Transverse colon (tissue), 4 donors: ENCODE results near the gene MORC4. TPM values are rescaled to one million over a fixed set of nuclear protein-coding genes. Genes with fewer than 3 reads are reported as not detected.

Source experiments
- DNase-seq: peaks from one replicate; pipeline ENCODE4 v3.0.0-alpha.2; 2019
- H3K27ac ChIP-seq, 4 donors: fragments of 200-600 bp; sonication (generic); 2 replicates each; pipeline ENCODE4 v1.5.1; 2016 to 2018; ENCODE audit warnings: inconsistent platforms in 4 of 4
- H3K27me3 ChIP-seq: fragments of 200-600 bp; sonication (generic); 2 replicates; pipeline ENCODE4 v1.5.1; 2017; ENCODE audit warnings: inconsistent platforms
- H3K36me3 ChIP-seq, 4 donors: fragments of 200-600 bp; sonication (generic); 2 replicates each; pipeline ENCODE4 v1.5.1; 2017 to 2019; ENCODE audit warnings: inconsistent platforms in 4 of 4
- H3K4me1 ChIP-seq, 4 donors: fragments of 200-600 bp; sonication (generic); 2 replicates each; pipeline ENCODE4 v1.5.1; 2017 to 2020; ENCODE audit warnings: inconsistent platforms in 4 of 4
- H3K4me3 ChIP-seq, 4 donors: fragments of 200-600 bp; sonication (generic); 1 replicate in 1 of 4; 2 replicates in 3 of 4; pipeline versions ENCODE4 v1.5.1 to v1.6.1; 2017 to 2019; ENCODE audit warnings: inconsistent platforms in 4 of 4
- H3K9me3 ChIP-seq, 2 donors: fragments of 200-600 bp; sonication (generic); 2 replicates each; pipeline ENCODE4 v1.5.1; 2017 to 2019; ENCODE audit warnings: inconsistent platforms in 2 of 2
- CTCF ChIP-seq, 5 experiments: fragments of 200-600 bp in 3 of 5; fragments of 450-650 bp in 2 of 5; sonication (generic) in 3 of 5; IDR thresholded peaks; 1 replicate in 2 of 5; 2 replicates in 3 of 5; pipeline ENCODE4 v1.5.1; 2016 to 2017; ENCODE audit warnings: antibody characterized with exemption in 5 of 5, inconsistent platforms in 3 of 5, mild to moderate bottlenecking in 2 of 5, moderate library complexity in 1 of 5
- EP300 ChIP-seq: sonication (generic); formaldehyde crosslinking; IDR thresholded peaks from one replicate; pipeline ENCODE4 v1.6.1; 2017; ENCODE audit warnings: antibody characterized with exemption, low read depth
- POLR2A ChIP-seq: fragments of 450-650 bp; IDR thresholded peaks from one replicate; pipeline ENCODE4 v1.6.1; 2016; ENCODE audit warnings: antibody characterized with exemption, mild to moderate bottlenecking, moderate library complexity
- POLR2AphosphoS5 ChIP-seq, 3 donors: sonication (generic); formaldehyde crosslinking; IDR thresholded peaks; one replicate each; pipeline ENCODE4 v1.6.1; 2016; ENCODE audit warnings: antibody characterized with exemption in 3 of 3
- WGBS, 2 donors: methylation state at CpG; one replicate each; pipeline ENCODE4 v1.1.5; 2018; ENCODE audit warnings: low coverage in 1 of 2; 5-methylcytosine and 5-hydroxymethylcytosine counted together
- in situ Hi-C, 4 donors: fragments of 200-750 bp; cut with MboI; loops; one replicate each; pipeline versions ENCODE4 v1.15.0 to v1.15.1; 2017; ENCODE audit warnings: low sequenced_read_pairs in 3 of 4, low pct_ligation_motif_present in 1 of 4, low pct_unique_long_range_greater_than_20kb in 1 of 4
- intact Hi-C: fragments of 100-400 bp; cut with DNase I; formaldehyde crosslinking; loops from one replicate; pipeline ENCODE4 v1.15.1; 2023; ENCODE audit warnings: low total_unique reads
- total RNA-seq, 4 donors: library from RNA; depleted of rRNA; stranded (reverse); fragments of >200 nt; gene quantifications; one replicate each; pipeline ENCODE4 v1.1.0, GENCODE V29; 2016

The MORC4 gene
- total RNA-seq, 4 donors from 2014 or later = 6.3 to 19.1 (median 8.9) TPM

GRCh38 chrX:106959901-106960300 is 40.1 kb downstream of the MORC4 start:
- DNase-seq = no peak

GRCh38 chrX:106957856-106958255 is 42.2 kb downstream of the MORC4 start:
- intact Hi-C loops = no loop called here
- no peak for DNase-seq
- no peaks in the 10 kb centered on the region for H3K36me3 ChIP-seq
- H3K27ac ChIP-seq = no peak overlapping the region
- no peak overlapping the region for H3K4me3 ChIP-seq
- H3K27me3 ChIP-seq = no peaks in the 10 kb centered on the region
- TF ChIP-seq CTCF (IDR thresholded peaks at IDR 0.05) (no peak), POLR2A (no peak), EP300 (no peak), POLR2AphosphoS5 (IDR thresholded peaks at IDR 0.05) (no peak)
- H3K9me3 ChIP-seq = no peaks in the 10 kb centered on the region
- 52 to 86% methylated on average over 1 of the region's 1 CpG for WGBS, 2 donors
- in situ Hi-C loops = no loop called here
- no peaks in the 10 kb centered on the region for H3K4me1 ChIP-seq

More at GRCh38 chrX:106959901-106960300, 40.1 kb downstream of the MORC4 start:
- Histone ChIP-seq H3K4me3 (no peak overlapping the region), H3K4me1 (no peaks in the 10 kb centered on the region), H3K9me3 (no peaks in the 10 kb centered on the region), H3K27ac (no peak overlapping the region), H3K36me3 (no peaks in the 10 kb centered on the region), H3K27me3 (no peaks in the 10 kb centered on the region)
- WGBS, 2 donors = 50% methylated on average over 2 of the region's 2 CpGs; no CpG with 5 or more reads in 1 of the 2 donors
- TF ChIP-seq EP300 (no peak), CTCF (IDR thresholded peaks at IDR 0.05) (peak in 3 of 5 experiments; percentile 3 to 15 (median 9))
- intact Hi-C loops = no loop called here
- in situ Hi-C loops = no loop called here

GRCh38 chrX:106955004-106955772 is 44.8 kb downstream of the MORC4 start:
- in situ Hi-C loops (no loop called here), intact Hi-C loops (no loop called here)
- TF ChIP-seq POLR2AphosphoS5 (IDR thresholded peaks at IDR 0.05) (no peak), CTCF (IDR thresholded peaks at IDR 0.05) (no peak), POLR2A (no peak)
- DNase-seq = no peak
- Histone ChIP-seq H3K4me1 (no peaks in the 10 kb centered on the region), H3K36me3 (no peaks in the 10 kb centered on the region), H3K27ac (no peak overlapping the region), H3K9me3 (no peaks in the 10 kb centered on the region), H3K4me3 (no peak overlapping the region), H3K27me3 (no peaks in the 10 kb centered on the region)
- 48% methylated on average over 1 of the region's 1 CpG; no CpG with 5 or more reads in 1 of the 2 donors for WGBS, 2 donors

- in situ Hi-C loops = no loop called here
Measured at GRCh38 chrX:106954041-106954440, 46.0 kb downstream of the MORC4 start.

More at GRCh38 chrX:106954041-106954440, 46.0 kb downstream of the MORC4 start:
- Histone ChIP-seq H3K9me3 (no peaks in the 10 kb centered on the region), H3K4me1 (no peaks in the 10 kb centered on the region), H3K4me3 (no peak overlapping the region), H3K27ac (no peak overlapping the region), H3K36me3 (no peaks in the 10 kb centered on the region), H3K27me3 (no peaks in the 10 kb centered on the region)
- no peak for DNase-seq
- WGBS, 2 donors = 91 to 96% methylated on average over 4 of the region's 4 CpGs
- TF ChIP-seq CTCF (IDR thresholded peaks at IDR 0.05) = no peak
- no peak for TF ChIP-seq POLR2AphosphoS5 (IDR thresholded peaks at IDR 0.05)
- no peak for TF ChIP-seq POLR2A
- TF ChIP-seq EP300 = no peak
- intact Hi-C loops = no loop called here
